Measurements from ENCODE around the gene BACH2. TPM values are rescaled to one million over a fixed set of nuclear protein-coding genes. Genes with fewer than 3 reads are reported as not detected.

BACH2 gene
- total and polyA plus RNA-seq, 2 of the 4 experiments (the other 2 are of a cell fraction): 1.3 to 1.4 TPM

GRCh38 chr6:89999945-90000825 lies 296.5 kb downstream of the BACH2 start:
- DNase-seq (no peak), ATAC-seq (ENCODE audit: low read depth) (no peak)
- ChIA-PET POLR2A (ENCODE audit: unreplicated experiment) (no interaction called here), CTCF (no interaction called here)
- Histone ChIP-seq H3K36me3 (ENCODE audit: control insufficient read depth, insufficient read depth, low read length) (no peaks in the 10 kb centered on the region; the same call in 1 of the 2 replicates), H2AK9ac (replicated peaks; ENCODE audit: low read depth, low read length, poor library complexity) (no peak overlapping the region), H2BK5ac (ENCODE audit: low read depth, low read length, poor library complexity, severe bottlenecking) (no peak overlapping the region), H3K27ac (ENCODE audit: insufficient read depth, low read length) (no peak overlapping the region), H3K79me1 (ENCODE audit: low read depth in 1 of 2, low read length in 2 of 2) (no peaks in the 10 kb centered on the region), H3K9ac (ENCODE audit: low read depth, low read length) (no peak overlapping the region), H4K20me1 (ENCODE audit: insufficient read depth, low read length) (no peaks in the 10 kb centered on the region), H3K23ac (ENCODE audit: low read depth, low read length) (no peak overlapping the region), H3K9me3 (ENCODE audit: control insufficient read depth, insufficient read depth, low read length) (no peaks in the 10 kb centered on the region), H2AK5ac (ENCODE audit: low read depth, low read length) (no peak overlapping the region), H4K5ac (ENCODE audit: low read depth, low read length) (no peak overlapping the region), H3K4ac (ENCODE audit: low read depth, low read length) (no peak overlapping the region), H3K14ac (replicated peaks; ENCODE audit: low read depth, low read length) (no peak overlapping the region), H3K18ac (ENCODE audit: low read depth, low read length) (no peak overlapping the region), H3K56ac (ENCODE audit: extremely low read depth, insufficient read depth, low read length) (no peak overlapping the region), H3K9me1 (ENCODE audit: insufficient read depth, low read length) (peaks cover 3% of the 10 kb centered on the region), H3K27me3 (ENCODE audit: control insufficient read depth, insufficient read depth, low read length) (no peaks in the 10 kb centered on the region), H4K8ac (ENCODE audit: low read depth in 2 of 2, low read length in 2 of 2) (no peak overlapping the region), H3K4me2 (ENCODE audit: low read depth, low read length) (no peak overlapping the region), H2BK120ac (ENCODE audit: low read depth, low read length) (no peak overlapping the region), H3K4me3 (ENCODE audit: insufficient read depth, low read depth, low read length) (no peak overlapping the region), H2BK15ac (ENCODE audit: low read depth, low read length) (no peak overlapping the region), H3K4me1 (ENCODE audit: control insufficient read depth, insufficient read depth, low read length) (peaks cover 8% of the 10 kb centered on the region), H2AFZ (replicated peaks; ENCODE audit: low read length, poor library complexity) (no peak overlapping the region), H2BK20ac (ENCODE audit: low read depth, low read length) (no peak overlapping the region), H4K91ac (ENCODE audit: insufficient read depth, low read depth, low read length) (no peak overlapping the region)
- no TSS peak for BruUV-seq (replicated peaks)
- dilution Hi-C loops (cut with HindIII; ENCODE audit: low sequenced_read_pairs, unreplicated experiment) (no loop called here), intact Hi-C loops (cut with micrococcal nuclease) (no loop called here), in situ Hi-C loops (cut with MboI; ENCODE audit: low sequenced_read_pairs) (no loop called here)
- no peak for TF ChIP-seq RCOR1 (IDR thresholded peaks at IDR 0.05; ENCODE audit: insufficient replicate concordance, low read length)
- WGBS, 2 experiments (ENCODE audit: extremely low coverage in 2 of 2, insufficient read length in 1 of 2): no CpG with 5 or more reads among the region's 8 CpGs
